DMS79 (cell line): ENCODE results near the gene TTC39A.

Experiments
- DNase-seq: peaks from one replicate; lab custom pipeline; 2025; lab: John Stamatoyannopoulos, UW

TTC39A gene

GRCh38 chr1:51314974-51315373, 15.4 kb downstream of the TTC39A start:
- no peak for DNase-seq

- no peak for DNase-seq
Measured at GRCh38 chr1:51313961-51314777, 16.2 kb downstream of the TTC39A start.

- DNase-seq, result no peak
Measured at GRCh38 chr1:51313268-51313852, 17.0 kb downstream of the TTC39A start.

GRCh38 chr1:51312718-51313117, 17.6 kb downstream of the TTC39A start:
- DNase-seq, result no peak

GRCh38 chr1:51311826-51312225, 18.5 kb downstream of the TTC39A start:
- DNase-seq, result no peak

GRCh38 chr1:51310871-51311613, 19.3 kb downstream of the TTC39A start:
- DNase-seq, result no peak

- no peak for DNase-seq
Measured at GRCh38 chr1:51309291-51309690, 21.1 kb downstream of the TTC39A start.

GRCh38 chr1:51308636-51309035, 21.7 kb downstream of the TTC39A start:
- DNase-seq, result no peak

- no peak for DNase-seq
Measured at GRCh38 chr1:51306950-51307349, 23.4 kb downstream of the TTC39A start.

- no peak for DNase-seq
Measured at GRCh38 chr1:51305371-51305823, 25.0 kb downstream of the TTC39A start.

- DNase-seq, result no peak
Measured at GRCh38 chr1:51304360-51304759, 26.0 kb downstream of the TTC39A start.

GRCh38 chr1:51303751-51304251, 26.6 kb downstream of the TTC39A start:
- DNase-seq, result no peak

- DNase-seq, result no peak
Measured at GRCh38 chr1:51303315-51303714, 27.0 kb downstream of the TTC39A start.

- DNase-seq, result no peak
Measured at GRCh38 chr1:51302746-51303145, 27.6 kb downstream of the TTC39A start.

GRCh38 chr1:51302270-51302669, 28.1 kb downstream of the TTC39A start:
- no peak for DNase-seq

- no peak for DNase-seq
Measured at GRCh38 chr1:51301844-51302162, 28.6 kb downstream of the TTC39A start.

- no peak for DNase-seq
Measured at GRCh38 chr1:51301152-51301843, 29.1 kb downstream of the TTC39A start.

- no peak for DNase-seq
Measured at GRCh38 chr1:51299981-51300670, 30.2 kb downstream of the TTC39A start.

GRCh38 chr1:51299185-51299885, 31.0 kb downstream of the TTC39A start:
- DNase-seq, result no peak

- no peak for DNase-seq
Measured at GRCh38 chr1:51298322-51298705, 32.0 kb downstream of the TTC39A start.
